ENCODE measurements around the gene NFYC.
A peak's percentile ranks its signal among the peaks of the same experiment; 100 is the strongest.

- TF ChIP-seq CTCF (tag by site-specific recombination; IDR thresholded peaks at IDR 0.05): peak; percentile 44
- TF ChIP-seq ZNF280D (tag by site-specific recombination; IDR thresholded peaks at IDR 0.05): no peak
- no peak for TF ChIP-seq REST (tag by site-specific recombination; IDR thresholded peaks at IDR 0.05)
- TF ChIP-seq ZBTB8A (tag by site-specific recombination; IDR thresholded peaks at IDR 0.05): peak; percentile 76
- peak; percentile 27; the same call in 1 of the 2 replicates for TF ChIP-seq KLF10 (tag by site-specific recombination; IDR thresholded peaks at IDR 0.05)
- TF ChIP-seq YY1 (tag by site-specific recombination; IDR thresholded peaks at IDR 0.05): no peak; the same call in 1 of the 2 replicates
- TF ChIP-seq ZNF24 (tag by site-specific recombination; IDR thresholded peaks at IDR 0.05): no peak
- peak; percentile 36; the same call in 1 of the 2 replicates for TF ChIP-seq BCL11B (tag by site-specific recombination; IDR thresholded peaks at IDR 0.05; ENCODE audit: low read depth)
- TF ChIP-seq ZNF10 (tag by site-specific recombination; IDR thresholded peaks at IDR 0.05): no peak; the same call in 1 of the 2 replicates
- no peak for TF ChIP-seq ZNF148 (tag by site-specific recombination; IDR thresholded peaks at IDR 0.05; ENCODE audit: borderline replicate concordance)
Measured at GRCh38 chr1:40783001-40783905, 91.7 kb downstream of the NFYC start, which contains the start of gene KCNQ4.

Data from HEK293 (cell line).